GM12878 (cell line): Measurements from ENCODE around the gene IPO11. TPM values are rescaled to one million over a fixed set of nuclear protein-coding genes. Genes with fewer than 3 reads are reported as not detected.

ENCODE experiments used
- ATAC-seq: fragments of 200-7000 bp; cut with Tn5 transposase; 3 replicates; pipeline ENCODE4 v1.9.1; 2020; ENCODE audit warnings: mild to moderate bottlenecking, moderate library complexity
- BruUV-seq: library from RNA; stranded (reverse); fragments of 400-500 nt; replicated peaks from 2 replicates; lab custom pipeline; 2021; lab: Mats Ljungman, UMichigan
- CTCF ChIA-PET: fragments of 300-600 bp; sonication (Branson Sonifier 250); formaldehyde crosslinking; extraction: SDS; loops from one replicate; lab custom pipeline; 2021; ENCODE audit warnings: inconsistent platforms; lab: Yijun Ruan, JAX
- POLR2A ChIA-PET: fragments of 350-600 bp; formaldehyde crosslinking; extraction: SDS; loops from one replicate; lab custom pipeline; 2021; ENCODE audit warnings: inconsistent platforms; lab: Charles Lee
- RAD21 ChIA-PET: fragments of 300-600 bp; sonication (Branson Sonifier 250); formaldehyde crosslinking; loops from one replicate; lab custom pipeline; 2023; ENCODE audit warnings: antibody characterized with exemption; ENCODE audit not compliant: unreplicated experiment; lab: Charles Lee
- SMC1A ChIA-PET: fragments of 300-600 bp; sonication (Branson Sonifier 250); formaldehyde crosslinking; loops from one replicate; lab custom pipeline; 2023; ENCODE audit not compliant: unreplicated experiment, uncharacterized antibody; lab: Charles Lee
- DNase-seq: peaks from one replicate; pipeline ENCODE4 v3.0.0-alpha.2; 2011; ENCODE audit warnings: low read depth, low spot score
- FAIRE-seq: peaks from 3 replicates; lab custom pipeline; 2011; peaks lifted over from hg19 to GRCh38; lab: Jason Lieb, UNC
- H2AFZ ChIP-seq: 2 replicates; pipeline ENCODE4 v1.6.0; 2011; ENCODE audit warnings: low read depth, low read length, control low read depth; ENCODE audit not compliant: control insufficient read depth
- H3K27ac ChIP-seq: 2 replicates; pipeline ENCODE4 v1.5.1; 2011; ENCODE audit warnings: control low read depth; ENCODE audit not compliant: control insufficient read depth, insufficient read depth
- H3K27me3 ChIP-seq, 2 experiments: replicated peaks in 1 of 2; 2 replicates each; pipeline versions ENCODE4 v1.6.0 to v1.6.1; 2011; ENCODE audit warnings: low read length in 1 of 2; ENCODE audit not compliant: control insufficient read depth in 2 of 2, insufficient read depth in 2 of 2
- H3K36me3 ChIP-seq, 2 experiments: 2 replicates each; pipeline ENCODE4 v1.5.1; 2011; ENCODE audit warnings: low read length in 1 of 2; ENCODE audit not compliant: control insufficient read depth in 2 of 2, insufficient read depth in 2 of 2
- H3K4me1 ChIP-seq: 2 replicates; pipeline ENCODE4 v1.6.1; 2011; ENCODE audit warnings: mild to moderate bottlenecking, low read length, moderate library complexity, mixed read lengths; ENCODE audit not compliant: control insufficient read depth, insufficient read depth
- H3K4me2 ChIP-seq: 2 replicates; pipeline ENCODE4 v1.6.0; 2011; ENCODE audit warnings: control low read depth; ENCODE audit not compliant: control insufficient read depth, insufficient read depth
- H3K4me3 ChIP-seq: fragments of 200-600 bp; sonication (generic); 2 replicates; pipeline ENCODE4 v1.5.1; 2016
- H3K79me2 ChIP-seq: 2 replicates; pipeline ENCODE4 v1.6.0; 2011; ENCODE audit warnings: low read length; ENCODE audit not compliant: control insufficient read depth, insufficient read depth
- H3K9ac ChIP-seq: 2 replicates; pipeline ENCODE4 v1.8.0; 2011; ENCODE audit warnings: low read length, control low read depth, mixed read lengths; ENCODE audit not compliant: control insufficient read depth, insufficient read depth
- H3K9me3 ChIP-seq: replicated peaks from 3 replicates; pipeline ENCODE4 v1.5.1; 2011; ENCODE audit warnings: mild to moderate bottlenecking, low read length; ENCODE audit not compliant: control insufficient read depth, insufficient read depth
- H4K20me1 ChIP-seq: 2 replicates; pipeline ENCODE4 v1.6.0; 2011; ENCODE audit not compliant: control insufficient read depth, insufficient read depth
- CEBPB ChIP-seq, 2 experiments: fragments of 150-350 bp in 1 of 2; IDR thresholded peaks; 2 replicates each; pipeline ENCODE4 v1.6.1; 2012 to 2014; ENCODE audit warnings: low read depth in 2 of 2, low read length in 2 of 2, borderline replicate concordance in 1 of 2, inconsistent platforms in 1 of 2
- MEF2A ChIP-seq: IDR thresholded peaks from 2 replicates; pipeline ENCODE4 v1.6.1; 2011; ENCODE audit warnings: low read depth, mild to moderate bottlenecking, low read length, moderate library complexity; ENCODE audit not compliant: insufficient read depth
- MEF2B ChIP-seq: fragments of 450-650 bp; IDR thresholded peaks from 2 replicates; pipeline ENCODE4 v1.6.1; 2018; ENCODE audit warnings: mild to moderate bottlenecking, moderate library complexity; ENCODE audit not compliant: partially characterized antibody, poor library complexity, severe bottlenecking
- PAX5 ChIP-seq: IDR thresholded peaks from 2 replicates; pipeline ENCODE4 v1.6.1; 2011; ENCODE audit warnings: low read depth, low read length, borderline replicate concordance
- WRNIP1 ChIP-seq: IDR thresholded peaks from 2 replicates; pipeline ENCODE4 v1.6.1; 2011; ENCODE audit warnings: low read depth, low read length, improper control_type of control experiment, borderline replicate concordance
- whole genome bisulfite sequencing: methylation state at CpG from one replicate; pipeline ENCODE4 v1.1.6; 2016; ENCODE audit warnings: low lambda C conversion rate; ENCODE audit not compliant: insufficient replicate concordance, insufficient coverage; ENCODE audit errors: missing lambda C conversion rate; 5-methylcytosine and 5-hydroxymethylcytosine counted together
- in situ Hi-C: fragments of 300-500 bp; cut with MboI; formaldehyde crosslinking; loops from 9 replicates; pipeline ENCODE4 v1.14.3; 2018; ENCODE audit warnings: mixed read lengths
- intact Hi-C: fragments of 100-400 bp; cut with micrococcal nuclease; formaldehyde crosslinking; loops from one replicate; pipeline ENCODE4 v1.14.2; 2022; ENCODE audit not compliant: unreplicated experiment
- polyA plus RNA-seq, 11 experiments: library from polyadenylated mRNA; depleted of rRNA in 4 of 11; unstranded in 6 of 11; stranded (reverse) in 5 of 11; fragments of >200 nt; fragmentation: Nextera tagmentation in 4 of 11; fragmentation: Illumina TruSeq in 1 of 11; extraction: Ambion mirVana in 4 of 11; extraction: Trizol in 1 of 11; gene quantifications; 1 replicate in 1 of 11; 2 replicates in 10 of 11; pipeline versions ENCODE4 v1.2.1 to v1.2.3, GENCODE V29; 2011 to 2016; ENCODE audit warnings: inconsistent platforms in 2 of 11, missing spikeins in 2 of 11, low read depth in 1 of 11
- total RNA-seq, 4 experiments: library from RNA; depleted of rRNA in 3 of 4; stranded (reverse); fragments of >200 nt in 3 of 4; fragmentation: Illumina TruSeq in 1 of 4; extraction: Trizol in 1 of 4; gene quantifications; 2 replicates each; pipeline versions ENCODE4 v1.2.1 to v1.2.3, GENCODE V29; 2013 to 2021
- TF ChIP-seq, protein P1 (sequence below): fragments of 450-650 bp; IDR thresholded peaks from 2 replicates; pipeline ENCODE4 v1.6.1; 2016; ENCODE audit warnings: mild to moderate bottlenecking

The IPO11 gene
- total and polyA plus RNA-seq, 10 of the 15 experiments (the other 5 are each of a cell fraction or from before 2014, with no cell fraction given), result 14.1 to 49.3 (median 29.8) TPM

- ChIA-PET RAD21 (no interaction called here), POLR2A (no interaction called here), CTCF (no interaction called here), SMC1A (interaction anchor here (0.9 kb wide), 1 partner anchor 10 kb away, joined by 3 read pairs; no protein-coding TSS in a partner anchor)
- Histone ChIP-seq H3K4me3 (no peak overlapping the region), H3K27ac (no peak overlapping the region), H3K9me3 (no peaks in the 10 kb centered on the region), H3K4me1 (no peaks in the 10 kb centered on the region), H3K27me3 (no peaks in the 10 kb centered on the region), H3K79me2 (no peaks in the 10 kb centered on the region), H4K20me1 (no peaks in the 10 kb centered on the region), H3K36me3 (no peaks in the 10 kb centered on the region), H2AFZ (no peak overlapping the region), H3K9ac (no peak overlapping the region), H3K4me2 (no peak overlapping the region)
- no TSS peak for BruUV-seq
- in situ Hi-C loops (no loop called here), intact Hi-C loops (no loop called here)
- 89% methylated on average over 17 of the region's 17 CpGs for WGBS
- no peak for TF ChIP-seq MEF2B
- no peak for TF ChIP-seq WRNIP1
- no peak for TF ChIP-seq PAX5
- TF ChIP-seq, protein P1, sequence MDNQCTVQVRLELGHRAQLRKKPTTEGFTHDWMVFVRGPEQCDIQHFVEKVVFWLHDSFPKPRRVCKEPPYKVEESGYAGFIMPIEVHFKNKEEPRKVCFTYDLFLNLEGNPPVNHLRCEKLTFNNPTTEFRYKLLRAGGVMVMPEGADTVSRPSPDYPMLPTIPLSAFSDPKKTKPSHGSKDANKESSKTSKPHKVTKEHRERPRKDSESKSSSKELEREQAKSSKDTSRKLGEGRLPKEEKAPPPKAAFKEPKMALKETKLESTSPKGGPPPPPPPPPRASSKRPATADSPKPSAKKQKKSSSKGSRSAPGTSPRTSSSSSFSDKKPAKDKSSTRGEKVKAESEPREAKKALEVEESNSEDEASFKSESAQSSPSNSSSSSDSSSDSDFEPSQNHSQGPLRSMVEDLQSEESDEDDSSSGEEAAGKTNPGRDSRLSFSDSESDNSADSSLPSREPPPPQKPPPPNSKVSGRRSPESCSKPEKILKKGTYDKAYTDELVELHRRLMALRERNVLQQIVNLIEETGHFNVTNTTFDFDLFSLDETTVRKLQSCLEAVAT, result no peak
- TF ChIP-seq CEBPB (IDR thresholded peaks at IDR 0.05; ENCODE audit: borderline replicate concordance in 1 of 2, low read depth in 2 of 2, low read length in 2 of 2), result no peak
- TF ChIP-seq MEF2A, result no peak
- ATAC-seq (no peak), DNase-seq (no peak), FAIRE-seq (no peak)
These were observed 231.2 kb downstream of the IPO11 start for GRCh38 chr5:62643556-62644451.
